ENCODE measurements around the gene MPZL2.

MPZL2 gene

GRCh38 chr11:118306556-118306955, 42.5 kb upstream of the MPZL2 start:
- Histone ChIP-seq H3K9ac (ENCODE audit: insufficient read length, low read depth) (no peak overlapping the region), H3K9me3 (ENCODE audit: insufficient read depth, low read length) (no peaks in the 10 kb centered on the region), H3K4me3 (ENCODE audit: insufficient read length, low read depth) (no peak overlapping the region), H3K36me3 (ENCODE audit: insufficient read depth, insufficient read length, low read length) (no peaks in the 10 kb centered on the region), H3K4me1 (ENCODE audit: insufficient read depth, insufficient read length) (peaks cover 1% of the 10 kb centered on the region), H3K27me3 (ENCODE audit: insufficient read depth, insufficient read length) (no peaks in the 10 kb centered on the region)
- no peak for TF ChIP-seq YY1 (IDR thresholded peaks at IDR 0.05; ENCODE audit: insufficient read depth, insufficient read length)
- TF ChIP-seq SUZ12 (IDR thresholded peaks at IDR 0.05; ENCODE audit: extremely low read depth, insufficient read depth, insufficient read length) = no peak
- no peak for TF ChIP-seq ZNF274 (IDR thresholded peaks at IDR 0.05; ENCODE audit: low read depth, low read length)
- DNase-seq (ENCODE audit: low read depth, low spot score) = no peak

DNA sequence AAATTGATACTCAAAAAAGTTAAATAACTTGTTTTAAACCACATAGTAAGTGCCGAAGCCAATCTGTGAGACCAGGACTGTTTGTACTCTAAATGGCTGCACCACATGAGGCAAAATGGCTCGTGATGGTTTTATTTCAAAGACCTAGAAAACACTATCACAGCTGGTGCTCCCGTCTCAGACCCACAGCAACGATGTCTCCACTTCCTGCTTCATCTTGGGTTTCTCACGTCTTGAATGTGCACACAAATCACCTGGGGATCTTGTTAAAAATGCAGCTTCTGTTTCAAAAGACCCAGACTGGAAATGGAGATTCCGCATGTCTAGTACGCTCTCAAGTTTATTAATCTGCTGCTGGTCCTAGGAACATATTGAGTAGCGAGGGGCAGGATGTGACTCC, 41.6 kb upstream of the MPZL2 start:
- no peak overlapping the region for H3K9ac ChIP-seq (ENCODE audit: insufficient read length, low read depth)
- H3K9me3 ChIP-seq (ENCODE audit: insufficient read depth, low read length) = no peaks in the 10 kb centered on the region
- H3K27me3 ChIP-seq (ENCODE audit: insufficient read depth, insufficient read length) = peaks cover 2% of the 10 kb centered on the region
- H3K36me3 ChIP-seq (ENCODE audit: insufficient read depth, insufficient read length, low read length) = no peaks in the 10 kb centered on the region
- DNase-seq (ENCODE audit: low read depth, low spot score) = no peak
- peaks cover 1% of the 10 kb centered on the region for H3K4me1 ChIP-seq (ENCODE audit: insufficient read depth, insufficient read length)
- no peak overlapping the region for H3K4me3 ChIP-seq (ENCODE audit: insufficient read length, low read depth)
- no peak for TF ChIP-seq SUZ12 (IDR thresholded peaks at IDR 0.05; ENCODE audit: extremely low read depth, insufficient read depth, insufficient read length)
- no peak for TF ChIP-seq YY1 (IDR thresholded peaks at IDR 0.05; ENCODE audit: insufficient read depth, insufficient read length)
- TF ChIP-seq ZNF274 (IDR thresholded peaks at IDR 0.05; ENCODE audit: low read depth, low read length) = no peak

GRCh38 chr11:118304568-118305248, 40.6 kb upstream of the MPZL2 start, which contains the start of gene CD3E:
Gene CD3E, plus strand, starts transcription at chr11:118304730. Its CDS starts 223 bp downstream, at chr11:118304953.
- no peak within 1 kb of the TSS for H3K4me3 ChIP-seq (ENCODE audit: insufficient read length, low read depth)
- H3K9ac ChIP-seq (ENCODE audit: insufficient read length, low read depth) = no peak within 1 kb of the TSS
- DNase-seq (ENCODE audit: low read depth, low spot score) = no peak
- TF ChIP-seq YY1 (IDR thresholded peaks at IDR 0.05; ENCODE audit: insufficient read depth, insufficient read length) (no peak), SUZ12 (IDR thresholded peaks at IDR 0.05; ENCODE audit: extremely low read depth, insufficient read depth, insufficient read length) (no peak), ZNF274 (IDR thresholded peaks at IDR 0.05; ENCODE audit: low read depth, low read length) (no peak)
- peaks cover 6% of the 10 kb centered on the region for H3K27me3 ChIP-seq (ENCODE audit: insufficient read depth, insufficient read length)
- H3K36me3 ChIP-seq (ENCODE audit: insufficient read depth, insufficient read length, low read length) = no peaks in the 10 kb centered on the region
- H3K4me1 ChIP-seq (ENCODE audit: insufficient read depth, insufficient read length) = peaks cover 1% of the 10 kb centered on the region
- H3K9me3 ChIP-seq (ENCODE audit: insufficient read depth, low read length) = no peaks in the 10 kb centered on the region

DNA sequence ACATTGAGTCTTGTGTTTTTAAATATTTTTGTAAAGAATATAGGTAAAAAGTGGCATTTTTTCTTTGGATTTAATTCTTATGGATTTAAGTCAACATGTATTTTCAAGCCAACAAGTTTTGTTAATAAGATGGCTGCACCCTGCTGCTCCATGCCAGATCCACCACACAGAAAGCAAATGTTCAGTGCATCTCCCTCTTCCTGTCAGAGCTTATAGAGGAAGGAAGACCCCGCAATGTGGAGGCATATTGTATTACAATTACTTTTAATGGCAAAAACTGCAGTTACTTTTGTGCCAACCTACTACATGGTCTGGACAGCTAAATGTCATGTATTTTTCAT, 40.1 kb upstream of the MPZL2 start:
- H3K27me3 ChIP-seq (ENCODE audit: insufficient read depth, insufficient read length) = peaks cover 6% of the 10 kb centered on the region
- no peaks in the 10 kb centered on the region for H3K36me3 ChIP-seq (ENCODE audit: insufficient read depth, insufficient read length, low read length)
- no peak for TF ChIP-seq SUZ12 (IDR thresholded peaks at IDR 0.05; ENCODE audit: extremely low read depth, insufficient read depth, insufficient read length)
- TF ChIP-seq ZNF274 (IDR thresholded peaks at IDR 0.05; ENCODE audit: low read depth, low read length) = no peak
- TF ChIP-seq YY1 (IDR thresholded peaks at IDR 0.05; ENCODE audit: insufficient read depth, insufficient read length) = no peak
- H3K9ac ChIP-seq (ENCODE audit: insufficient read length, low read depth) = no peak overlapping the region
- peaks cover 1% of the 10 kb centered on the region for H3K4me1 ChIP-seq (ENCODE audit: insufficient read depth, insufficient read length)
- H3K9me3 ChIP-seq (ENCODE audit: insufficient read depth, low read length) = no peaks in the 10 kb centered on the region
- DNase-seq (ENCODE audit: low read depth, low spot score) = no peak
- no peak overlapping the region for H3K4me3 ChIP-seq (ENCODE audit: insufficient read length, low read depth)

GRCh38 chr11:118301600-118302195, 37.6 kb upstream of the MPZL2 start:
- H3K27me3 ChIP-seq (ENCODE audit: insufficient read depth, insufficient read length) = peaks cover 6% of the 10 kb centered on the region
- peaks cover 1% of the 10 kb centered on the region for H3K4me1 ChIP-seq (ENCODE audit: insufficient read depth, insufficient read length)
- H3K9me3 ChIP-seq (ENCODE audit: insufficient read depth, low read length) = no peaks in the 10 kb centered on the region
- TF ChIP-seq ZNF274 (IDR thresholded peaks at IDR 0.05; ENCODE audit: low read depth, low read length) = no peak
- TF ChIP-seq YY1 (IDR thresholded peaks at IDR 0.05; ENCODE audit: insufficient read depth, insufficient read length) = no peak
- no peak for TF ChIP-seq SUZ12 (IDR thresholded peaks at IDR 0.05; ENCODE audit: extremely low read depth, insufficient read depth, insufficient read length)
- H3K9ac ChIP-seq (ENCODE audit: insufficient read length, low read depth) = no peak overlapping the region
- no peaks in the 10 kb centered on the region for H3K36me3 ChIP-seq (ENCODE audit: insufficient read depth, insufficient read length, low read length)
- DNase-seq (ENCODE audit: low read depth, low spot score) = no peak
- no peak overlapping the region for H3K4me3 ChIP-seq (ENCODE audit: insufficient read length, low read depth)

GRCh38 chr11:118295815-118296454, 31.8 kb upstream of the MPZL2 start:
- Histone ChIP-seq H3K9me3 (ENCODE audit: insufficient read depth, low read length) (no peaks in the 10 kb centered on the region), H3K36me3 (ENCODE audit: insufficient read depth, insufficient read length, low read length) (no peaks in the 10 kb centered on the region), H3K27me3 (ENCODE audit: insufficient read depth, insufficient read length) (peaks cover 5% of the 10 kb centered on the region), H3K4me1 (ENCODE audit: insufficient read depth, insufficient read length) (no peaks in the 10 kb centered on the region), H3K4me3 (ENCODE audit: insufficient read length, low read depth) (no peak overlapping the region), H3K9ac (ENCODE audit: insufficient read length, low read depth) (no peak overlapping the region)
- no peak for TF ChIP-seq YY1 (IDR thresholded peaks at IDR 0.05; ENCODE audit: insufficient read depth, insufficient read length)
- no peak for TF ChIP-seq SUZ12 (IDR thresholded peaks at IDR 0.05; ENCODE audit: extremely low read depth, insufficient read depth, insufficient read length)
- no peak for TF ChIP-seq ZNF274 (IDR thresholded peaks at IDR 0.05; ENCODE audit: low read depth, low read length)
- no peak for DNase-seq (ENCODE audit: low read depth, low spot score)

- no peaks in the 10 kb centered on the region for H3K4me1 ChIP-seq (ENCODE audit: insufficient read depth, insufficient read length)
- TF ChIP-seq YY1 (IDR thresholded peaks at IDR 0.05; ENCODE audit: insufficient read depth, insufficient read length) (no peak), SUZ12 (IDR thresholded peaks at IDR 0.05; ENCODE audit: extremely low read depth, insufficient read depth, insufficient read length) (no peak), ZNF274 (IDR thresholded peaks at IDR 0.05; ENCODE audit: low read depth, low read length) (no peak)
These were observed 31.1 kb upstream of the MPZL2 start for GRCh38 chr11:118295199-118295598.

More at GRCh38 chr11:118295199-118295598, 31.1 kb upstream of the MPZL2 start:
- no peak for DNase-seq (ENCODE audit: low read depth, low spot score)
- Histone ChIP-seq H3K4me3 (ENCODE audit: insufficient read length, low read depth) (no peak overlapping the region), H3K9me3 (ENCODE audit: insufficient read depth, low read length) (no peaks in the 10 kb centered on the region), H3K27me3 (ENCODE audit: insufficient read depth, insufficient read length) (no peaks in the 10 kb centered on the region), H3K9ac (ENCODE audit: insufficient read length, low read depth) (no peak overlapping the region), H3K36me3 (ENCODE audit: insufficient read depth, insufficient read length, low read length) (no peaks in the 10 kb centered on the region)
